M059J (cell line): ENCODE results near the gene FCN3. TPM values are rescaled to one million over a fixed set of nuclear protein-coding genes. Genes with fewer than 3 reads are reported as not detected.

ENCODE experiments used
- DNase-seq: peaks from one replicate; pipeline ENCODE4 v3.0.0-alpha.2; 2012; ENCODE audit warnings: low read depth
- total RNA-seq: library from RNA; depleted of rRNA; stranded (reverse); fragments of >200 nt; shearing (Covaris generic); gene quantifications from 2 replicates; pipeline ENCODE4 v1.2.3, GENCODE V29; 2014

FCN3 gene
- total RNA-seq, 1 experiment from 2014 or later: not detected

DNA sequence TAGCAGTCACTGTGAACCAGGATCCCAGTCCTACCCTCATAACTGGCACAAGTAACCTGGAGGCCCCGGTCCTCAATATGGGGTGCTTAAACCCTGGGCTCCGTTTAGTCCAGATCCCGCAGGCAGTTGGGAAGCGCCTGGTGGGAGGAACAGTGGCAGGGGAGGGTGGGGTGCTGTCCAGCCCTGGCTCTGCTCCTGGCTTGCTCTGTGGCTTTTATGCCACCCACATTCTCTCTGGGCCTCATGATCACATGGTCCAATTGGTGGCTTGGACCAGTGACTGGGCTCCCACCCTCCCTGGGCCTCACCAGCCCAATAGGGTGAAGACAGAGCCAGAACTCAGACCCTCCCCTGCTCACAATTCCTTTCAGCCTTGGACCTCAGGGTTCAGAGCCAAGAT, 5.6 kb upstream of the FCN3 start:
- DNase-seq: no peak

DNA sequence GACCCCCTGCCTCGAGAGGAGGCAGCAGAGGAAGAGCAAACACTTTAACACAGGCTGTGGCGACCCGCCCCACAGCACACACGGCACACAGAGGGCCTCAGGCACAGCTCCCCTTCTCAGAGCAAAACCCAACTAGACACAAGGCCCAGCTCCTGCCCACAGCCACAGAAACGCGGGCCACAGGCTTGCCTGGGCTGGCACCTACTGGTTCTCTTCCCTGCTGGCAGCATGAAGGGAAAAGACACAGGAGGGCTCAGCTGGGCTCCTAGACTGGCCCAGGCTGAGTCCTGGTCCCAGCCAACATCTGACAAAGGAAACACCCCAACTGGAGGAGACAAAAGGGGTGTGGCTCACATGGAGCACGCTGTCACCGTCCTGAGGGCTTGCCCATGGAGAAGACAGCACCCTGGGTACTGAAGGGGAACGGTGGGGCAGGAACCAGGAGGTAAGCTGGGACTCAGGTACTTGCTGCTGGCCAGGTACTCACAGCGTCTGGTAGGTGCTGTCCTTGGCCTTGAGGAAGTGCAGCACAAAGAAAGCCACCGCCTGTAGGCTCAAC, 5.0 kb upstream of the FCN3 start:
- DNase-seq: no peak

DNA sequence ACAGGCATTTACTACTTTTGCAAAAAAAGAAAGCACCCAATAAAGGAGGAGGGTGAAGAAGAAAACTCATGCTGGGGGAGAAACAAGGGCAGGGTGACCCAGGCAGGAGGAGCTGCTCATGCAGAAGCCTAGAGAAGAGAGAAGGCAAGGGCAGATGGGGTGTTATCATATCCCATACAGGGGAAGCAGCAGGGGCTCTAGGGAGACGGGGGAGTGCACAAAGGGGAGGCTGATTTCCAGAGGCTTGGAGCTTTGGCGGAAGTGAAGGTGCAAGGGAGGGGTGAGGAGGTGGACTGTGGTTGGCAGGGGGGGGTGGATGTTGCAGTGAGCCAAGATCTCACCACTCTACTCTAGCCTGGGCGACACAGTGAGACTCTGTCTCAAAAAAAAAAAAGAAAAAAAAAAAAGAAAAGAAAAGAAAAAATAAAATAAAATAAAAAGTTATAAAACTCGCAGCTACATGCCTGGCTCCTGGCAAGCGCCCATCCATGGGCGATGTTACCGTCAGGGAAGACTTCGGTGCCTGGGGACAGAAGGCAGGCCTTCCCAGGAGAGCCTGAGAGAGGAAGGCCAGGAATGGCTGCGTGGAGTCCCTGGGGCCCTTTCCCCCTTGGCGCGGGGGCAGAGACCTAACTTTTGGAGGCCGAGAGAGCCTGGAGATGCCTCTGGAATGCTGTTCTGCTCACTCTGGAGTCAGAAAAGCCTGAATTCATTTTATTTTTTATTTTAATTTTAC, 3.3 kb upstream of the FCN3 start:
- DNase-seq: no peak

DNA sequence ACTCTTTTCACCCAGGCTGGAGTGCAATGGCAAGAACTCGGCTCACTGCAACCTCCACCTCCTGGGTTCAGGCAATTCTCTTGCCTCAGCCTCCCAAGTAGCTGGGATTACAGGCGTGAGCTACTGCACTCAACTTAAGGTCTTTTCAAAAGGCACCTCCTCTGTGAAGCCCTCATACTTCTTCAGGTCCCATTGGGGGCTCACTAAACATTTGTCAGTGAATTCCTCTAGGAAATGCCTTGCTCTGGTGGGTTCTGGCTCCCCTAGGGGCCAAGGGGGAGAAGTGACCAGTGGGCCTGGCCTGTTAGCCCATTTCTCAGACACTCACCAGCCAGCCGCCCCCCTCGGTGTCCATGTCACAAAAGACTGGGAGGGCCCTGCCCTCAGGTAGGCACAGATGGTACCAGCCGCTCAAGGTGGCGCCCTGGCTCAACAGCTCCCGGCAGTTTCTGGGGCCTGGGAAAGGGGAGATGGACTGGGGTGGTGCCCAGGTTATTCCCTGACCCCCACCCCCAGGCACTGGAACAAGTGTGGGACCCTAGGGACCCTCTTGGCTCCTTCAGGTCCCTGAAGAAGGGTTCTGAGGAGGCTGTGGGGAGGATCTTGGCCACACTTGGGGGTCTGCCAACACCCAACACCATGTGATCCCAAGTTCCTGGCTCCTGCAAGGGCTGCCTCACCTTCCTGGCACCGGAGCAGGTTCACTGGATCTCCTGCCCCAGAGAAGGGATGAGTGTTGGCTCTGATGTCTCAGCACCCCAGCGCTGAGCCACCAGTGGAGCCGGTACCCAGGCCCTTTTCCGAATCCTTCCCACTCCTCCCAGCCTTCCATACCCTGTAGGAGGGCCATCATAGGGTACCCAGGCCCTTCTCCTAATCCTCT, 1.6 kb downstream of the FCN3 start:
- DNase-seq: no peak

DNA sequence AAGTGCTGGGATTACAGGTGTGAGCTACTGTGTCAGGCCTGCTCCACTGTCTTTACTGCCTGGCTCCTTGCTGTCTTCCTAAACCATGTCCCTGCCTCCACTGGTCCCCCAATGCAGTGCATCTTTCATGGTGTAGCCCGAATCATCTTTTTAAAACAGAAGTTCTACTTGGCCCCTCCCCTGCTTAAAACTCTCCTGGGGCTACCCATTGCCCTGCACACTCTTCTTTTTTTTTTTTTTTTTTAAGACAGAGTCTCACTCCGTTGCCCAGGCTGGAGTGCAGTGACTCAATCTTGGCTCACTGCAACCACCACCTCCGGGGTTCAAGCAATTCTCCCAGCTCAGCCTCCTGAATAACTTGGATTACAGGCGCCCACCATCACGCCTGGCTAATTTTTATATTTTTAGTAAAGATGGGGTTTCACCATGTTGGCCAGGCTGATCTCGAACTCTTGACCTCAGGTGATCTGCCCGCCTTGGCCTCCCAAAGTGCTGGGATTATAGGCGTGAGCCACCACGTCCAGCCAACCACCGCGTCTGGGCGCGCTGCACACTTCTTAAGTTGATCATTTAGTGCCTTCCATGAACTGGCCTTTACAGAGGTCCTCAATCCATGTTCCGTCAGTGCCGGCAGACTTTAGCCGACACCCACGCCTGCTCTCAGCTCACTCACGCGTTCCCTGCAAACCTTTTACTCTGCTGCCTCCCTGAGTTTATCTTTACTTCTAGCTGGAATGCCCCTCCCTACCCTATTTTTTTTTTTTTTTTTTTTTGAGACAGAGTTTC, 2.4 kb downstream of the FCN3 start:
- no peak for DNase-seq

DNA sequence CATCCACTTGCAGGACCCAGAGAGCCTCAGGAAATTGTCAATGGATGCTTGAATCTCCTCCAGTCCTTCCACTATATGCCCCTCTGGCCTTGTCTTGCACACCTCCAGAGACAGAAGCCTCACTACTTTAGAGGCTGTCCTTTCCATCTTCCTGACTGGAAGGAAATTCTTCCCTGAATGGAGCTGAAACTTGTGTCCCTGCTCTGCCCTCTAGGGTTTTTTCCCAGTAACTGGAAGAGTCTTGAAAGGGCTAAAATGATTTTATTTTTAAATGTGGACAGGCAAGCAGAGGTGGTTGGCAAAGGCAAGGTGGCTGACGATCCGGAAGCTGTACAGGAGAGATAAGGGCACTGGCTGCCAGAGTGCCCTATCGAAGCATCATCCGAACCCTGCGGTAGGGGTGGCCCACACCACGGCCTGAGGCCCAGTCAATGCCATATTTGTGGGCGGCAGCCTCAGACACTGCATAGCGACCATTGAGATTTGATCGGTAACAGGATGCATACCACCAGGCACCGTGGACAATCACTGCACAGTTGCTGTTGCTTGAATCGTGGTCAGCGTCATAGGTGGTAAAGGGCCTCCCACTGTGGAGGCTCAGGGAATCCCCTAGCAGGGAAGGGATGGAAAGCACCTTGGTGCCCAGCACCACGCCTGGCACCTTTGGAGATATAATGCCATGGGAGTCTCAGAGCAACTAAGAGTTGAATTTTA, 5.6 kb downstream of the FCN3 start:
- DNase-seq: peak; percentile 44

DNA sequence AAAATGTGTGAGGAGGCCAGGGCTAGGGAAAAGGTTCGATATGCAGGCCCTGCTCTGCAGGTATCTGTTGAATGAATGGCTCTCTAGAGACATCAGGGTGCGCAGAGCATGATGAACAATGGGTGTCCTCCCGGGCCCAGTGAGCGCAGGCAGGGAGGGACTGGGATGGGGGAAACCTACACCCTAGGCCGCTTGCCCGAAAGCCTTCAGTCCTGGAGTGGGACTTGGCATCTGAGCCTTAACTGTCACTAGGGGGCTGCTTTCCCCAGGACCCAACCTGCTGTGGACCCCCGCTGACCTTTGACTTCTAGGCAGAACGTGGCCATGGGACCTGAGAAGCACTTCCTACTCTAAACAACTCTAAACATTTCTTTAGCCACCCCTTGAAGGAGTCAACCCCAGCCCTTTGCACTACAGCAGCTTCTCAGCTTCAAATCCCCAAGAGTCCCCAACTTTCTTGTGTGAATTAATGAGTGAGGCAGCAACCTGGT, 7.4 kb downstream of the FCN3 start:
- DNase-seq: no peak

DNA sequence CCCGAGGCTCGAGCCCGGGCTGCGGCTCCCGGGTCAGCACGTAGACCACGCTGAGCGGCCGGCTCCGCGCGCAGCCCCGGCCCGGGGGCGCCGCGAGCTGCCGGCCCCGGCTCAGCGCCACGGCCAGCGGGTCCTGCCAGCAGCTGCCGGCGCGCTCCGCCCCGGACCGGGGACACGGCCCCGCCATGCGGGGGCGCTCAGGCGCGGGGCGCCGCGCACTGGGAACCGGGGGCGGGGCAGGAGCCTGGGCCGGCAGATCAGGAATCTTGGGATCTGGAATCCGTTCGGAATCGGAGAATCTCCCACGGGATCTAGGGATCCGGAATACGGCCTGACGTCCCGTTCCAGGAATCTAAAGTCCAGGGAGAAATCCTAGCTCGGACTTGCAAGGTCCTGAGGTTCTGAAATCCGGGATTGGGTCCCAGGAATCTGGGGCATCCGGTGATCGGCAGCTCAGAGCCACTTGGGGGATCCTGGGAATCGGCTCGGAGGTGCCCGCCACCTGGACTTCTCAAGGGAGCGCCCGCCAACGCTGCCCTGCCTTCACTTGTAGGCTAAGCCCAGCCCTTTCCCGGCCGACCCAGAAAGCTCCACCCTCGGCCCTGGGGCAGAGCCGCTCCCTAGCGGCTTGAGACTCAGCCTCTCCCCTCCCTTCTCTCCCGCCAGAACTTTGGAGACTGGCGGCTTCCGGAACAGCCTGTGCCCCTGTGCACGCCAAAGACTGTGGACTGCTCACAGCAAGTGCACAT, 8.0 kb downstream of the FCN3 start, which contains the start of gene MAP3K6:
TSS of gene MAP3K6 (minus strand) at position 551 of the 749 bp plus-strand sequence. CDS start at position 187, 364 bp downstream.
- DNase-seq: peak; percentile 90

DNA sequence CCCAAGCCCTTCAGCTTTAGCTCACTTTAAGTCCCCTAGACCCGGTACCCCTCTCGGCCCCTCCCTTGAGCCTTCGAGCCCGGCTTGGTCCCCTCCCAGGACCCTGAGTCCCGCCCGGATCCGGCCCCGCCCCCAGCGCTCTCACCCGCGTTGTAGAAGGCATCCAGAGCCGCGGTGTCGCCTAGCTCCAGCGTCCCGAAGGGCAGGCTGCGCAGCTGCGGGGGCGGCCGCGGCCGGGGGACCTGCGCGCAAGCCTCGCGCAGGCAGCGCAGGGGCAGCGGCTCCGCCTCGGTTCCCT, 8.6 kb downstream of the FCN3 start:
- DNase-seq: peak; percentile 83

DNA sequence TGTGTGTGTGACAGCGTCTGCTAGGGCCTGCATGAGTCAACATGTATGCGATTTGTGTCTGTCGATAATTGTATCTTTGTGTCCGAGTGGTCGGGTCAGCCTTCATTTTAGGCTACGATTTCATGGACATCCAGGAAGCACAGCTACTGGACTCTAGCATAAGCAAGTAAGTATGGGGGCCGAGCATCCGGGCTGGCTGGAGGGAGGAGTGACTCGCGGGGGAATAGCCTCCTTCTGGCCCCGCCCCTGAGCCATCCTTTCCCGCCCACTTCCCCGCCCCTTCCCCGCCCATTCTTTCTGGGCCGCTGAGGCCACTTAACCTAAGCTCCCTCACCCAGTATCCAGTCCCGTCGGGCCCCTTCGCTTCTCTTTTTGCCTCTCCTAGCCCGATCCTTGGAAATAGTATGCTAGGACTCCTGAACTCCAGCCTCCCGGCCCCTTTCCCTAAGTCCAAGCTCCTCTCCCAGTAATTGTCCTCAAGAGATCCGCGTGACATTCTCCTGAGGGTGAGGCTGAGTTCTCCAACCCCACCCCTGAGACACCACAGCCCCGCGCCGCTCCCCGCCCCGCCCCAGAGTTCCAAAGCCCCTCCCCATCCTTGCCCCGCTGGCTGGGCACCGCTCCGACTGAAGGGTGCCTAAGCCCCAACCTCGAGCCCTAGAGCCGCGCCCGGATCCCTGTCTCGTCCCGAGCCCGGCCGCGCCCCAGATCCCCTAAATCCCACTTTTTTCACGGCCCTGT, 9.1 kb downstream of the FCN3 start:
- peak; percentile 88 for DNase-seq

DNA sequence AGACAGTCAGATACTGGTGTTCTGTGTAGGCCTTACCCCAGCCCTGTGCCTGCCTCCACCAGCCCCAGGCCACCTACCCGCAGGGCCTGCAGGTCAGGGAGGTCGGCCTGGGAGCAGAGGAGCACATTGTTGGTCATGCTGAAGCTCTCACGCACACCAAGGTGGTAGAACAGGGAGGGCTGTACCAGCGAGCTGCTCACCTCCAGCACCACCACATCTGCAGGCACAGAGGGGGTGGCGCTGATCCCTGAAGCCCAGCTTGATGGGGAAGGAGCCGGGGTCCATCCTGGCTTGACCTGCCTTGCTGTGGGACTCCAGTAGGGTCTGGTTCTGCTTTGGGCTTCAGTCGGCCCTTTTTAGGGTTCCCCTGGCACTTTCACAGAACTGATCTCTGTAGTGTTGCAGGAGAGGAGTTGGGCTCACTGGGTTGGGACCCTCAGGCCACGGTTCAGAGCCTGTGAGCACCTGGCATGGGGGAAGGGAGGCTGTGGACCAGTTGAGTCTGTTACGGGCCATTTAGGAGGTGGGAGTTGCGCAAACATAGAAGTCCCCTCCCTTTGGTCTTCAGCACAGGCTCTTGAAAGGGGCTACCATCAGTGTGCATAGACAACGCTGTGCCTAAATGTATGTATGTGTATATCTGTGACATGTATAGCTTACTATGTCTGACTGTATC, 9.8 kb downstream of the FCN3 start:
- DNase-seq: no peak

DNA sequence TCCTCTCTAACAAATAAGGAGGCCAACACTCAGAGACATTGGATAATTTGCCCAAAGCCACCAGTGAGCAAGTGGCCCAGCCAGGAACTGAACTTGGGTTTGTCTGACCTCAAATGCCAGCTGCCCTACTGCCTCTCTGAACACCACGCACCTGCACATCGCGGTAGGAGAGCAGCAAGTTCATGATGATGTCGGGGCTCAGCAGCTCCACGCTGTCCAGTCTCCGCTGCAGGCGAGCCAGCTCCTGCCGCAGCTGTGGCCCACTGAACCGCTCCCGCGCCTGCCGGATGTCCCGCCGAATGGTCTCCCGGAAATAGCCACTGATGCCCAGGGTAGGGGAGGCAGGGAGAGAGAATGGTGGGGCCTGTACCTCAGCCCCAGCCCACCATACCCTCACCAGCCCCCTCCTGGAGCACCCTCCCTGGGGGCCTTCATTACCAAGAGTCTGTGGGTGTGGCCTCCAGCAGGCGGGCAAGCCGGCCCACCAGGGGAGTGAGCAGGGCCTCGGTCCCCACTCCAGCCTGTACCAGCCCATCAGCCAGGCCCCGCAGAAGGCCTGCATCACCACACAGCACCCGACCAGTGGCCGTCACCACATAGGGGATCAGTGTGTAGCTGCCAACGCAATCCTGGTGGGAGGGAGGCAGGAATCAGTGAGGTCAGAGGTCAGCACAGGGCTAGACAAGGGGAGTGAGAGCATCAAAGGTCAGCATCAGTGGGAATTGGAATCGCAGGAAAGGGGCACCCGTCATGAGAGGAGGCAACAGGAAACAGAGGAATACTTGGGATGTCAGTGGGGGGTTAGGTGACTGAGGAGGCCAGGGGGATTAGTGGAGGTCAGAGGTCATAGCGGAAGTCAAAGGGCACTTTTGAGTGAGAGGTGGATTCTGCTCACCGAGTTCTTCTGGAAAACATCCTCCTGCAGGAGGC, 10.6 kb downstream of the FCN3 start:
- DNase-seq: no peak

DNA sequence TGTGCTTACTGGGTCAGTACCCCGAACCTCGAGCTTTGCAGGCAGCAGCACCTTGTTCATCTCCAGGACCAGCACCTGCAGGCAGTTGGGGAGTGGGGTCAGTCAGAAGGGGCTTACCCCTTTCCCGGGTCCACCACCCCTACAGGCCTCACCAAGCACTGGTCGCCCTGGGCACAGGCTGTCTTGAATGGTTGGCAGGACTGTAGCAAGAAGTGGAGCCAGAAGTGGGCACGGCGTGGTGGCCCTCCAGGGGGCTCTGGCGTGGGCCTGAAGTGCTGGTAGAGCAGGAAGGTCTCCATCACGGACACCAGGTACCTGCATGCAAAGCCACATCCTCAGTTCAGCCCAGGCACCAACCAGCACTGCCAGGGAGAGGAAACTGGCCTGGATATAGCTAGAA, 13.1 kb downstream of the FCN3 start:
- DNase-seq: no peak

DNA sequence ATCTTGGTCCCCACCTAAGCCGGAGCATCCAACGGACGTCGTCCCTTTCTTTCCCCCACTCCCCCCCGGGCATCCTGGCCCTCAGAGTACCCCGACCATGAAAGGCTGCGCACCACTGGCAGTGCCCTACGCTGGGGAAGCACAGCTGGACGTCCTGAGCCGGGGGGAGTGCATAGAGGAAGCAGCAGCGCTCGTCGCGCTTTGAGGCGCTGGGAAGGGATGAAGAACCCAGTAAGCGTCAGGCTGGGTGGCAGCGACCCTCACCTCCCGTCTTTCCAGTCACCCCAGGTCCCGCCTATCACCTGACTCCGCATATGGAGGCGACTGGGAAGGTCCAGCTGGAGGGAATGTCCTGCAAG, 13.6 kb downstream of the FCN3 start:
- DNase-seq: no peak

DNA sequence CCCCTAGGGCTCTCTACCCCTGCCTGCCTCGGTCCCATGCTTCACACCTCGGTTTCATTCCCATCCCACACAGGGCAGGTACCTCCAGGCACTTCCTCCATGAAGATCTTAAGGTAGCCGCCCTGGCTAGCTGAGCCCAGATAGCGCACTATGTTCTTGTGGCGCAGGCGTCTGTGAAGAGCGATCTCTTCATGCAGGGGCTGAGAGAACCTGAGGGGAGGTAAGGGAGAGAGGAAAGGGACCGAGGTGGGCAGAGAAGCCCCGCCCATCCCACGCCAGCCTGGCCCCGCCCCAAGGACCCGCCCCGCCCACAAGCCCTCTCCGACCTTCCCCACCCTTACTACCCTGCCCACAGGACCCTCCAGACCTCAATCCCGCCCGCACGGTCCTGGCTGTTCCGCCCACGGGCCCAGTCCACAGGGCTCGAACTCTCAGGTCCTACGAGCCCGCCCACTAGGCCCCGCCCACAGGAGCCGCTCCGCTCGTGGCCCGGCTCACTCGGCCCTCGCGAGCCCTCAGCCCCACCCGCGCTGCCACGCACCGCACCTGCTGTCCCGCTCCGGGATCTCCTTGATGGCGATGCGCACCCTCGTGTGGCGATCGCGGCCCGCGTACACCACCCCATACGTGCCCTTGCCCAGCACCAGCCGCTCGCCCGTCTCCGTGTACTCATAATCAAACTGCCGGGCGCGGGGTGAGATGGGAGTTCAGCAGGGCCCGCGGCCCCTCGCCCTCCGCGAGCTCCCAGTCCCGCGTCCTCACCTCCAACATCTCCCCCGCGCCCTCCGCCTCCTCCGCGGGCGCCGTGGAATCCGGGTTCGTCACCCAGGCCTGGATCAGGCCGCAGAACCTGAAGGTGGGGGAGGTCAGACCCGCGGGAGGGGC, 14.2 kb downstream of the FCN3 start:
- DNase-seq: no peak

DNA sequence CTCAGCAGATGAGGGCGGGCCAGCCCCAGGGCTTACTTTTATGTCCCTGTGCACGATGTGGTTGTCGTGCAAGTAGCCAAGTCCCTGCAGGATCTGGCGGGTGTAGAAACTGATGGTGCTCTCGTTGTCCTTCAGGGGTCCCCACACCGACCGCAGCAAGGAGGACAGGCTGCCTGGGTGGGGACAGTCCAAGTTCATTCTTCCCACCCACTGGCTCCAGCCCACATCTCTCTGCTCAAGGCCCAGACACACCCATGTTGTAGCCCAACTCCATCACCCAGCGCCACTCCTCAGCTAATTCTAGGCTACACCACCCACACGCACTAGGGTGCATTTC, 14.8 kb downstream of the FCN3 start:
- DNase-seq: no peak

DNA sequence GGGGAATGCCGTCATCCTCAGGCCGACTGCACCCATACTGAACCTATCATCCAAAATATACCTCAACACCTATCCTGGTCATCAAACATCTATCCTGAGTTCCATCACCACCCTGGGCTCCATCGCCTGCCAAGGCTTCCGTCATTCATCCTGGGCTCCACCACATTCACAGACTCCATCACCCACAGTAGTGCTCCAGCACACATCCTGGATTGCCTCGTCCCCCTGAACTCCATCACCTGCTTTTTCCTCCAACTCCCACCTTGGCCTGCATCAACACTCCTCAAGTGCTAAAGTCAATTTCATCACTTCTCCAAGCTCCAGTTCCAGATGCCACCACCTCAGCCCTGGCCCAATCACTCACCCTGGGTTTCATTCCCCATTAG, 15.7 kb downstream of the FCN3 start:
- DNase-seq: no peak
